Neural cell (in vitro differentiated cells): ENCODE results near the gene TTC39A.

ENCODE experiments used
- EP300 ChIP-seq: fragments of 450-650 bp; conservative IDR thresholded peaks from 2 replicates; pipeline ENCODE4 v1.6.1; 2014; ENCODE audit warnings: antibody characterized with exemption, mild to moderate bottlenecking, moderate library complexity; ENCODE audit not compliant: poor library complexity, severe bottlenecking
- RAD21 ChIP-seq: fragments of 450-650 bp; conservative IDR thresholded peaks from 2 replicates; pipeline ENCODE4 v1.6.1; 2014; ENCODE audit warnings: antibody characterized with exemption, mild to moderate bottlenecking, moderate library complexity
- TF ChIP-seq, protein P1 (sequence below): fragments of 450-650 bp; IDR thresholded peaks from 2 replicates; pipeline ENCODE4 v1.5.1; 2014; ENCODE audit warnings: antibody characterized with exemption, mild to moderate bottlenecking, moderate library complexity; ENCODE audit not compliant: poor library complexity, severe bottlenecking

DNA sequence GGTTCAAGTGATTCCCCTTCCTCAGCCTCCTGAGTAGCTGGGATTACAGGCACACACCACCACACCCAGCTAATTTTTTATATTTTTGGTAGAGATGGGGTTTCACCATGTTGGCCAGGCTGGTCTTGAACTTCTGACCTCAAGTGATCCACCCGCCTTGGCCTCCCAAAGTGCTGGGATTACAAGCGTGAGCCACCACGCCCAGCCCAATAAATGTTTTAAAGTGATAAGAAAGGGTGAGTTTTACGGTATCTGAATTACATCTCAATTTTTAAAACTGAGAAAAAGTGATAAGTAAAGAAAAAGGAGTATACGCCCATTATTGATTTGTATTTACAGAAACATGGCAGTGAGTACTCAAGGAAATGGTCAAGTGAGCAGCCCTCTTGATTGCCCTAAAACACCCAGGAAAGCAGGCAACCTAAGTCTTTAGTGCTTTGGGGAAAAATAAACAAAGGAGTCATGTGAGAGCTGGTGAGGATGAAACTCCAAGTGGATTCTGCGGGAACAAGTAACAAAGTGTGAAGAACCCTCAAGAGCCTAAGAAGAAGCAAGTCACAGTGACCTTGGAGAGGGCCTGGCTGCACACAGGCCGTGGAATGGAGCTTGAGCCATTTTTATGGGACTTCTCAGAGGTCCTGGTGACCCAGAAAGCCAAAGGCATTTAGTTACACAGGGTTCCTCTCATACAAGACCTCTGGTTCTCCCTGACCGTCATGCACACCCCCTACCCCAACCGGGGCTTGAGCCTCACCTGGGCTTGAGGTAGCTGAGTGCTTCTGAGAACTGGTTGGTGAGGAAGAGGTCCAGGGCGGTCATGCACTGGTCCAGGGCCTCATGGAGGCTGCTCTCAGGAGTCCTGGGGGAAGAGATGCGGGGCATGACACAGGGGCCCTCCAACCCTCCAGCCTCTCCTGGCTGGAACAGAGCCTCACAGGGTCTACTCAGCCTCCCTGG, 9.1 kb downstream of the TTC39A start:
- TF ChIP-seq EP300 (no peak), RAD21 (no peak)
- TF ChIP-seq, protein P1, sequence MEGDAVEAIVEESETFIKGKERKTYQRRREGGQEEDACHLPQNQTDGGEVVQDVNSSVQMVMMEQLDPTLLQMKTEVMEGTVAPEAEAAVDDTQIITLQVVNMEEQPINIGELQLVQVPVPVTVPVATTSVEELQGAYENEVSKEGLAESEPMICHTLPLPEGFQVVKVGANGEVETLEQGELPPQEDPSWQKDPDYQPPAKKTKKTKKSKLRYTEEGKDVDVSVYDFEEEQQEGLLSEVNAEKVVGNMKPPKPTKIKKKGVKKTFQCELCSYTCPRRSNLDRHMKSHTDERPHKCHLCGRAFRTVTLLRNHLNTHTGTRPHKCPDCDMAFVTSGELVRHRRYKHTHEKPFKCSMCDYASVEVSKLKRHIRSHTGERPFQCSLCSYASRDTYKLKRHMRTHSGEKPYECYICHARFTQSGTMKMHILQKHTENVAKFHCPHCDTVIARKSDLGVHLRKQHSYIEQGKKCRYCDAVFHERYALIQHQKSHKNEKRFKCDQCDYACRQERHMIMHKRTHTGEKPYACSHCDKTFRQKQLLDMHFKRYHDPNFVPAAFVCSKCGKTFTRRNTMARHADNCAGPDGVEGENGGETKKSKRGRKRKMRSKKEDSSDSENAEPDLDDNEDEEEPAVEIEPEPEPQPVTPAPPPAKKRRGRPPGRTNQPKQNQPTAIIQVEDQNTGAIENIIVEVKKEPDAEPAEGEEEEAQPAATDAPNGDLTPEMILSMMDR: no peak
